Stimulated activated memory B cell treated with anti-CD40 and anti-IgM and Interleukin-4, amounts not matched to agents 10 μg/mL and 1 μg/mL and 100 μg/mL, for 72 hours (primary cell): ENCODE data around the gene IKZF3.

ENCODE experiments used
- ATAC-seq: fragments of 150-1000 bp; cut with Tn5 transposase; 2 replicates; pipeline ENCODE4 v1.10.0; 2021
- H3K27ac Mint-ChIP-seq: one replicate; pipeline ENCODE4 v1.8.0; 2022; ENCODE audit warnings: mild to moderate bottlenecking, mixed read lengths
- H3K27me3 Mint-ChIP-seq: one replicate; pipeline ENCODE4 v1.8.0; 2022; ENCODE audit warnings: mixed read lengths
- H3K36me3 Mint-ChIP-seq: one replicate; pipeline ENCODE4 v1.8.0; 2022; ENCODE audit warnings: mixed read lengths
- H3K4me1 Mint-ChIP-seq: one replicate; pipeline ENCODE4 v1.8.0; 2022; ENCODE audit warnings: mixed read lengths
- H3K4me3 Mint-ChIP-seq: one replicate; pipeline ENCODE4 v1.8.0; 2022; ENCODE audit warnings: mild to moderate bottlenecking, moderate library complexity, mixed read lengths
- H3K9me3 Mint-ChIP-seq: one replicate; pipeline ENCODE4 v1.8.0; 2022; ENCODE audit warnings: mixed read lengths

Gene IKZF3

DNA sequence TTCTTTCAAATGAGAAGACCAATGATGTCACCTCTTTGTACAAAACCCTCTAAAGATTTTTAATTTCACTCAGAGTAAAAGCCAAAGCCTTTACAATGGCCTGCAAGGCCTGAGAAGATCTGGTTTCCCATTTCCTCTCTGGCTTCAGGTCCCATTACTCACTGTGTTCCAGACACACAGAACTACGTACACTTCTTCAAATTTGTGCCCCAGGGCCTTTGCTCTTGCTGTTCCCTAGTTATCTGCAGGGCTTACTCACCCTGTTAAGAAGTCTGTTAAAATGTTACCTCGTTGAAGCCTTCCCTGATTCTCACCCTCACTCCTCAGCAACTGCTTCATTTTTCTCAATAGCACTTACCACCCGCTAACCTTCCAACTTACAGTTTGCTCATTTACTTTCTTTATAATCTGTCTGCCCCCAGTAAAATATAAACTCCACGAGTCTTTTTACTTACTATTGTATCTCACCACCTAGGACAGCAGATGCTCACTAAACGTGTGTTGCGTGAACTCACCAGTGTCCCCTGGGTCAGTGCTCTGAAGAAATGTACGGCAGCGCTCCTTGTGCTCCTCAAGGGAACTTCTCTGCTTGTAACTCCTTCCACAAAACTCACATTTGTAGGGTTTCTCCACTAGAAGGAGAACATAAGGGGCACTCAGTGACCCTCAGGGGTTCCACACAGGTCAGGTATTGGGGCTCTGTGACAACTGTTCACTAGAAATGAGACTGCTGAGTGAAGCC lies 76.2 kb downstream of the IKZF3 start:
- H3K4me1 Mint-ChIP-seq = peaks cover 66% of the 10 kb centered on the region
- peak overlapping the region; percentile 77 for H3K27ac Mint-ChIP-seq
- H3K4me3 Mint-ChIP-seq = peak overlapping the region; percentile 0
- peaks cover 75% of the 10 kb centered on the region for H3K36me3 Mint-ChIP-seq
- no peaks in the 10 kb centered on the region for H3K9me3 Mint-ChIP-seq
- ATAC-seq = no peak
- no peaks in the 10 kb centered on the region for H3K27me3 Mint-ChIP-seq

- Mint-ChIP-seq H3K4me3 (no peak overlapping the region), H3K4me1 (peaks cover 66% of the 10 kb centered on the region), H3K9me3 (no peaks in the 10 kb centered on the region), H3K36me3 (peaks cover 75% of the 10 kb centered on the region), H3K27ac (peak overlapping the region; percentile 77), H3K27me3 (no peaks in the 10 kb centered on the region)
- ATAC-seq = no peak
Observed at GRCh38 chr17:39787041-39787440, 77.1 kb downstream of the IKZF3 start.

DNA sequence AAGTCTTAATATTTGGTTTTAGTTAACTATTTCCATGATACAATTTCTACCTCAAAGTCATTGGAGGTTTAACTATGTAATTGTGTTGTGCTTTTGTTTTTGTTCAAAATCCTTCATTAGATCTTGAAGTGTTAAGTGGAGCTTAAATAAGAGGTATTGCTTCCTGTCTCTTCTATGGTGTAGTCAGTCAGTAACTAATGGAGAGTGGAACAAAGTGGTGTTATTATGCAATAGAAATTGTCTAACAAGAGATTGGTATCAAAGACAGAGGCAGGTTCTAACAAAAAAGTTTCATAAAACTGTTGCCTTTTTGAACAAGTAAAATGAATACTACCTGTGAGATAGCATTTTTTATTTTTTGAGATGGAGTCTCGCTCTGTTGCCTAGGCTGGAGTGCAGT lies 81.1 kb downstream of the IKZF3 start:
- Mint-ChIP-seq H3K9me3 (no peaks in the 10 kb centered on the region), H3K36me3 (peaks cover 64% of the 10 kb centered on the region), H3K27ac (peak overlapping the region; percentile 7), H3K4me3 (no peak overlapping the region), H3K27me3 (no peaks in the 10 kb centered on the region), H3K4me1 (peaks cover 76% of the 10 kb centered on the region)
- ATAC-seq = no peak

GRCh38 chr17:39782481-39782880 lies 81.6 kb downstream of the IKZF3 start:
- H3K27me3 Mint-ChIP-seq = no peaks in the 10 kb centered on the region
- ATAC-seq = no peak
- peaks cover 64% of the 10 kb centered on the region for H3K36me3 Mint-ChIP-seq
- peak overlapping the region; percentile 80 for H3K27ac Mint-ChIP-seq
- peaks cover 76% of the 10 kb centered on the region for H3K4me1 Mint-ChIP-seq
- no peaks in the 10 kb centered on the region for H3K9me3 Mint-ChIP-seq
- H3K4me3 Mint-ChIP-seq = no peak overlapping the region

- Mint-ChIP-seq H3K27me3 (no peaks in the 10 kb centered on the region), H3K27ac (peak overlapping the region; percentile 80)
Observed at GRCh38 chr17:39781861-39782213, 82.3 kb downstream of the IKZF3 start.

DNA sequence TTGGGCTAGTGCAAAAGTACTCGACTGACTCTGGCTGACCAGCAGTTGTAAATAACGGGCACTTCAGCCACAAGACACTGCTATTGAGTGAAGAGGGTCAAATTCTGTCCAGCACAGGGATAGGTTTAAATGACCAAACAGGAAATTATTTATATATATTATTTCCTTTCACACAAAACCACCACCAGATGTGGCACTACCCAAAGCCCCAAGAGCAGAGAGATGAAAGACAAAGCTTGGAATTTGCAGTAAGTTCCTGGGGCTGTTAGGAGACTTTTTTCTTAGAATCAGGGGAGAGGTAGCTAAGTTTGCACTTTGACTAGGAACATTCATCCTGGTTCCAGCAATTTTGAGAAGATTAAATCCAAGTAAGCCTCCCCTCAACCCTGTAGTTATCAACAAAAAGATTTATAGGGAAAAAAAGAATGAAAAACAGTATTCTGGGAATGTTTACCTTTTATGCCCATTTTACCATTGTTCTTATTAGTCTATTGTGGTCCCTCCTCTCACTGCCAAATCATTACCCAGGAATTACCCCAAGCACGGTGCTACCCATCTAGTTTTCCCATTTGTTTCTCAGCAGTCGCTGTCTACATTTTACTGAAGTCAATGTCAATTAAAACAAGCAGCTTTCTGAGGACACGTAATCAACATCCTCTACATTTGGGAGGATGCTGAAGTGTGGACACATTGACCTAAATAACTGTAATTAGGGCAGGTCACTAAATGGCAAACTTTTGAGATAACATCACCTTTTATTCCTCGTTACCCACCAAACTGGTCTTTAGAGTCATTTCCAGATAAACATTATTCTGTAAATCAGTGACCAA lies 82.9 kb downstream of the IKZF3 start:
- ATAC-seq = no peak
- no peak overlapping the region for H3K4me3 Mint-ChIP-seq

More at GRCh38 chr17:39781861-39782213, 82.3 kb downstream of the IKZF3 start:
- Mint-ChIP-seq H3K4me1 (peaks cover 75% of the 10 kb centered on the region), H3K36me3 (peaks cover 63% of the 10 kb centered on the region), H3K9me3 (no peaks in the 10 kb centered on the region), H3K4me3 (no peak overlapping the region)
- ATAC-seq = no peak

GRCh38 chr17:39777534-39778365 lies 86.4 kb downstream of the IKZF3 start:
- H3K27ac Mint-ChIP-seq = peak overlapping the region; percentile 86
- no peaks in the 10 kb centered on the region for H3K27me3 Mint-ChIP-seq
- H3K9me3 Mint-ChIP-seq = no peaks in the 10 kb centered on the region
- peak overlapping the region; percentile 80 for H3K4me3 Mint-ChIP-seq
- ATAC-seq = peak; percentile 90
- H3K36me3 Mint-ChIP-seq = peaks cover 62% of the 10 kb centered on the region
- peaks cover 92% of the 10 kb centered on the region for H3K4me1 Mint-ChIP-seq

More for the DNA sequence above, 82.9 kb downstream of the IKZF3 start:
- peaks cover 66% of the 10 kb centered on the region for H3K36me3 Mint-ChIP-seq
- H3K9me3 Mint-ChIP-seq = no peaks in the 10 kb centered on the region
- H3K27ac Mint-ChIP-seq = peak overlapping the region; percentile 80
- H3K27me3 Mint-ChIP-seq = no peaks in the 10 kb centered on the region
- peaks cover 79% of the 10 kb centered on the region for H3K4me1 Mint-ChIP-seq

GRCh38 chr17:39776252-39776651 lies 87.9 kb downstream of the IKZF3 start:
- Mint-ChIP-seq H3K27ac (peak overlapping the region; percentile 86), H3K36me3 (peaks cover 62% of the 10 kb centered on the region), H3K4me1 (peaks cover 92% of the 10 kb centered on the region), H3K9me3 (no peaks in the 10 kb centered on the region), H3K27me3 (no peaks in the 10 kb centered on the region), H3K4me3 (peak overlapping the region; percentile 80)
- ATAC-seq = no peak

- H3K36me3 Mint-ChIP-seq = peaks cover 58% of the 10 kb centered on the region
- peak; percentile 47 for ATAC-seq
- no peaks in the 10 kb centered on the region for H3K27me3 Mint-ChIP-seq
Observed at GRCh38 chr17:39775031-39775430, 89.1 kb downstream of the IKZF3 start.

GRCh38 chr17:39774047-39774446 lies 90.1 kb downstream of the IKZF3 start:
- ATAC-seq = no peak
- peaks cover 63% of the 10 kb centered on the region for H3K36me3 Mint-ChIP-seq
- peak overlapping the region; percentile 86 for H3K27ac Mint-ChIP-seq
- H3K9me3 Mint-ChIP-seq = no peaks in the 10 kb centered on the region
- H3K4me3 Mint-ChIP-seq = peak overlapping the region; percentile 49
- no peaks in the 10 kb centered on the region for H3K27me3 Mint-ChIP-seq
- peaks cover 98% of the 10 kb centered on the region for H3K4me1 Mint-ChIP-seq

More at GRCh38 chr17:39775031-39775430, 89.1 kb downstream of the IKZF3 start:
- Mint-ChIP-seq H3K9me3 (no peaks in the 10 kb centered on the region), H3K27ac (peak overlapping the region; percentile 86), H3K4me3 (peak overlapping the region; percentile 80), H3K4me1 (peaks cover 94% of the 10 kb centered on the region)

- Mint-ChIP-seq H3K4me1 (peaks cover 98% of the 10 kb centered on the region), H3K27ac (peak overlapping the region; percentile 86), H3K27me3 (no peaks in the 10 kb centered on the region), H3K4me3 (peak overlapping the region; percentile 60), H3K9me3 (no peaks in the 10 kb centered on the region), H3K36me3 (peaks cover 71% of the 10 kb centered on the region)
- ATAC-seq = no peak
Observed at GRCh38 chr17:39772987-39773934, 90.9 kb downstream of the IKZF3 start.

GRCh38 chr17:39772415-39772814 lies 91.7 kb downstream of the IKZF3 start:
- peaks cover 74% of the 10 kb centered on the region for H3K36me3 Mint-ChIP-seq
- ATAC-seq = no peak
- peak overlapping the region; percentile 86 for H3K27ac Mint-ChIP-seq
- H3K4me1 Mint-ChIP-seq = peaks cover 98% of the 10 kb centered on the region
- no peaks in the 10 kb centered on the region for H3K9me3 Mint-ChIP-seq
- H3K27me3 Mint-ChIP-seq = no peaks in the 10 kb centered on the region
- peak overlapping the region; percentile 63 for H3K4me3 Mint-ChIP-seq

DNA sequence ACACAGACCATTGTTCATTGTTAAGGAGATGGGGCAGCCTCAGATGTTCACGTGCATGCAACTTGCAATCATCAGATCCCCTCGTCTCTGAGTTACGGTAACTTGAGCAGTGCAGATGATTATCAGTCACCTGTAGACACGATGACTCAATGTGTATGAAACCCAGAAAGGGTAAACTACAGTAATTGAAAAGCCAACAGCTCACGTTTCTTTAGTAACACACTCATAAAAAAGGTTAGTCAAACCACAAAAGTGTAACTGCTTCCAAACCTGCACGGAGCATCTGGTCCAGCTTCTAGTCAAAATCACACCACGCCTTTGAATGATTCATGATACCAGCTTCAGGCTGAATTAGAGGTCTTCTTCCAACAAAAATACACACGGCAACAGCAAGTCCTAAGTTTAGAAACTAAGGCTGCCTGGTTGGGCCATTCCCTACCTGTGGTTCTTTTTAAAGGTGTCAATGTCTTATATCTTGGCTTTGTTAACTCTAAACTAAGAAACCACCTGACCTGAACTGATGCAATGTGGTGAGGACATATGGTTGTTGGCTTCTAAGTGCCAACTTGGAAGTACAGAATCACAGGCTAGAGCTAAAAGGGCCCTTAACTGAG lies 94.0 kb downstream of the IKZF3 start:
- Mint-ChIP-seq H3K27ac (peak overlapping the region; percentile 86), H3K9me3 (no peaks in the 10 kb centered on the region), H3K36me3 (peaks cover 79% of the 10 kb centered on the region), H3K4me3 (no peak overlapping the region), H3K27me3 (no peaks in the 10 kb centered on the region), H3K4me1 (peaks cover 99% of the 10 kb centered on the region)
- peak; percentile 93 for ATAC-seq

- H3K4me1 Mint-ChIP-seq = peaks cover 77% of the 10 kb centered on the region
- H3K36me3 Mint-ChIP-seq = peaks cover 69% of the 10 kb centered on the region
- H3K27me3 Mint-ChIP-seq = no peaks in the 10 kb centered on the region
- H3K9me3 Mint-ChIP-seq = no peaks in the 10 kb centered on the region
- H3K27ac Mint-ChIP-seq = peak overlapping the region; percentile 86
- peak; percentile 9 for ATAC-seq
- peak overlapping the region; percentile 24 for H3K4me3 Mint-ChIP-seq
Observed at GRCh38 chr17:39767147-39767546, 97.0 kb downstream of the IKZF3 start.
